SK-N-SH (cell line): ENCODE data around the gene RHOT2. TPM values are rescaled to one million over a fixed set of nuclear protein-coding genes. Genes with fewer than 3 reads are reported as not detected.
A peak's percentile ranks its signal among the peaks of the same experiment; 100 is the strongest.

Experiments used
- CTCF ChIA-PET: fragments of 300-600, 350-600 bp; formaldehyde crosslinking; extraction: SDS; loops from one replicate; lab custom pipeline; 2021; lab: Yijun Ruan, JAX
- POLR2A ChIA-PET: fragments of 350-600 bp; sonication (Branson Sonifier 250); formaldehyde crosslinking; extraction: SDS; loops from one replicate; lab custom pipeline; 2020; ENCODE audit warnings: antibody characterized with exemption, inconsistent platforms; lab: Yijun Ruan, JAX
- DNase-seq: peaks from one replicate; pipeline ENCODE4 v3.0.0; 2012
- H2AFZ ChIP-seq: fragments of 200-600 bp; sonication (generic); 2 replicates; pipeline ENCODE4 v1.8.1; 2016; ENCODE audit warnings: antibody characterized with exemption, mild to moderate bottlenecking, low read depth
- H3F3A ChIP-seq: fragments of 200-600 bp; sonication (generic); replicated peaks from 2 replicates; pipeline ENCODE3; 2016; ENCODE audit warnings: antibody characterized with exemption, mild to moderate bottlenecking; ENCODE audit not compliant: insufficient read depth
- H3K27ac ChIP-seq, 2 experiments: fragments of 200-500 bp in 1 of 2; fragments of 200-600 bp in 1 of 2; sonication (Bioruptor generic) in 1 of 2; sonication (generic), shearing (Covaris generic) in 1 of 2; 2 replicates each; pipeline versions ENCODE4 v1.5.1 to v1.6.1; 2014 to 2016; ENCODE audit warnings: low read depth in 2 of 2, inconsistent platforms in 1 of 2, low read length in 1 of 2, mild to moderate bottlenecking in 1 of 2, mixed read lengths in 1 of 2
- H3K27me3 ChIP-seq: fragments of 200-600 bp; sonication (generic), shearing (Covaris generic); 2 replicates; pipeline ENCODE4 v1.6.1; 2016; ENCODE audit warnings: mixed run types; ENCODE audit not compliant: insufficient read depth
- H3K36me3 ChIP-seq, 2 experiments: fragments of 200-500 bp in 1 of 2; fragments of 200-600 bp in 1 of 2; sonication (Bioruptor generic) in 1 of 2; sonication (generic) in 1 of 2; replicated peaks in 1 of 2; 2 replicates each; pipeline versions ENCODE3 to v1.5.1; 2014 to 2016; ENCODE audit warnings: low read length in 1 of 2, mild to moderate bottlenecking in 1 of 2; ENCODE audit not compliant: insufficient read depth in 2 of 2, control insufficient read depth in 1 of 2
- H3K4me1 ChIP-seq, 2 experiments: fragments of 200-500 bp in 1 of 2; fragments of 200-600 bp in 1 of 2; sonication (Bioruptor generic) in 1 of 2; sonication (generic), shearing (Covaris generic) in 1 of 2; 2 replicates each; pipeline versions ENCODE4 v1.5.1 to v1.6.1; 2014 to 2016; ENCODE audit warnings: low read depth in 1 of 2, low read length in 1 of 2, mixed run types in 1 of 2; ENCODE audit not compliant: insufficient read depth in 2 of 2, control insufficient read depth in 1 of 2
- H3K4me2 ChIP-seq: fragments of 200-600 bp; sonication (generic), shearing (Covaris generic); 2 replicates; pipeline ENCODE4 v1.6.1; 2017; ENCODE audit warnings: mixed run types
- H3K4me3 ChIP-seq, 2 experiments: fragments of 200-500 bp in 1 of 2; fragments of 200-600 bp in 1 of 2; sonication (Bioruptor generic) in 1 of 2; sonication (generic), shearing (Covaris generic) in 1 of 2; 2 replicates each; pipeline versions ENCODE4 v1.5.1 to v1.8.1; 2014 to 2016; ENCODE audit warnings: low read depth in 2 of 2, inconsistent platforms in 1 of 2, low read length in 1 of 2, mild to moderate bottlenecking in 1 of 2, mixed read lengths in 1 of 2, moderate library complexity in 1 of 2
- H3K79me2 ChIP-seq: fragments of 200-600 bp; sonication (generic); 2 replicates; pipeline ENCODE4 v1.8.1; 2017; ENCODE audit warnings: mild to moderate bottlenecking; ENCODE audit not compliant: insufficient read depth
- H3K9ac ChIP-seq: fragments of 200-600 bp; sonication (generic); 2 replicates; pipeline ENCODE4 v1.6.1; 2017; ENCODE audit warnings: mixed run types
- H3K9me2 ChIP-seq: fragments of 200-600 bp; sonication (generic); 2 replicates; pipeline ENCODE4 v1.6.1; 2017; ENCODE audit warnings: mixed run types
- H3K9me3 ChIP-seq: fragments of 200-600 bp; sonication (generic); 2 replicates; pipeline ENCODE4 v1.6.1; 2017; ENCODE audit warnings: mixed run types, mild to moderate bottlenecking, moderate library complexity
- H4K20me1 ChIP-seq: fragments of 200-600 bp; sonication (generic); 2 replicates; pipeline ENCODE4 v1.6.1; 2017; ENCODE audit warnings: mild to moderate bottlenecking, mixed run types; ENCODE audit not compliant: insufficient read depth
- CHD2 ChIP-seq: fragments of 150-350 bp; IDR thresholded peaks from 2 replicates; pipeline ENCODE4 v1.6.1; 2018; ENCODE audit warnings: low read length; ENCODE audit not compliant: partially characterized antibody
- CTCF ChIP-seq: fragments of 200-600 bp; sonication (generic); IDR thresholded peaks from 2 replicates; pipeline ENCODE4 v1.6.1; 2017; ENCODE audit warnings: antibody characterized with exemption, mild to moderate bottlenecking, moderate library complexity
- EP300 ChIP-seq, 2 experiments: IDR thresholded peaks; 2 replicates each; pipeline versions ENCODE4 v1.4.0 to v1.6.1; 2012; ENCODE audit warnings: borderline replicate concordance in 1 of 2, low read depth in 1 of 2, low read length in 1 of 2
- GABPA ChIP-seq: IDR thresholded peaks from 2 replicates; pipeline ENCODE4 v1.4.0; 2012; ENCODE audit warnings: low read depth, mild to moderate bottlenecking
- GATA2 ChIP-seq: sonication (generic); formaldehyde crosslinking; IDR thresholded peaks from 2 replicates; pipeline ENCODE4 v1.5.0; 2020; ENCODE audit warnings: mild to moderate bottlenecking, missing genetic modification reagents
- NFIC ChIP-seq: IDR thresholded peaks from 2 replicates; pipeline ENCODE4 v1.4.0; 2012; ENCODE audit warnings: borderline replicate concordance
- RXRA ChIP-seq: IDR thresholded peaks from 2 replicates; pipeline ENCODE4 v1.4.0; 2012; ENCODE audit warnings: low read depth, mild to moderate bottlenecking, borderline replicate concordance
- SIN3A ChIP-seq: IDR thresholded peaks from 2 replicates; pipeline ENCODE4 v1.6.1; 2012; ENCODE audit warnings: low read depth, mild to moderate bottlenecking, low read length, moderate library complexity, borderline replicate concordance
- YY1 ChIP-seq: IDR thresholded peaks from 2 replicates; pipeline ENCODE4 v1.4.0; 2012; ENCODE audit warnings: low read depth, mild to moderate bottlenecking
- WGBS: methylation state at CpG from one replicate; pipeline ENCODE4 v1.1.6; 2017; ENCODE audit warnings: low lambda C conversion rate; 5-methylcytosine and 5-hydroxymethylcytosine counted together
- polyA plus RNA-seq, 3 experiments: library from polyadenylated mRNA; depleted of rRNA; stranded (reverse); fragments of >200 nt; gene quantifications; 2 replicates each; pipeline ENCODE4 v1.2.3, GENCODE V29; 2012

RHOT2 gene
- polyA plus RNA-seq, 1 of the 3 experiments (the other 2 are of a cell fraction) = 229 TPM

GRCh38 chr16:715477-716199 is 47.7 kb downstream of the RHOT2 start:
- peaks cover 0 to 4% of the 10 kb centered on the region in 2 experiments for H3K36me3 ChIP-seq
- WGBS = 10% methylated on average over 4 of the region's 74 CpGs
- peak overlapping the region; percentile 56 to 91; a peak in 3 of 4 replicates for H3K27ac ChIP-seq
- H3K9ac ChIP-seq = peak overlapping the region; percentile 67
- H3F3A ChIP-seq = peaks cover 30% of the 10 kb centered on the region
- no peaks in the 10 kb centered on the region for H3K27me3 ChIP-seq
- peak overlapping the region; percentile 66 to 70 for H3K4me3 ChIP-seq
- H3K9me3 ChIP-seq = no peaks in the 10 kb centered on the region
- ChIA-PET POLR2A (interaction anchor here (1.1 to 2.6 kb wide), 7 partner anchors 9 to 68 kb away, joined by 3 to 13 read pairs (median 4); partner anchors contain the start of gene CCDC78), CTCF (interaction anchor here (0.6 to 22.4 kb wide), 10 partner anchors 11 to 69 kb away, joined by 3 to 358 read pairs (median 9); partner anchors contain the start of genes ANTKMT, CCDC78, CHTF18 and CIAO3)
- peak; percentile 81 for DNase-seq
- peaks cover 12% of the 10 kb centered on the region; the same call in 1 of the 2 replicates for H4K20me1 ChIP-seq
- 0 out of 2 replicates have a peak, but pooled peaks cover 2% of the 10 kb centered on the region for H3K79me2 ChIP-seq
- TF ChIP-seq YY1 = no peak
- no peak for TF ChIP-seq GATA2 (CRISPR knock-in tag)
- TF ChIP-seq CTCF = peak; percentile 28
- no peak for TF ChIP-seq NFIC
- TF ChIP-seq SIN3A = peak; percentile 10; the same call in 1 of the 2 replicates
- H3K9me2 ChIP-seq = no peaks in the 10 kb centered on the region
- no peak overlapping the region for H2AFZ ChIP-seq
- peak overlapping the region; percentile 93 for H3K4me2 ChIP-seq
- H3K4me1 ChIP-seq = peaks cover 18 to 47% of the 10 kb centered on the region in 2 experiments; a peak in 3 of 4 replicates

GRCh38 chr16:716200-716568 is 48.3 kb downstream of the RHOT2 start:
- 20% methylated on average over 1 of the region's 12 CpGs for WGBS
- Histone ChIP-seq H4K20me1 (peaks cover 12% of the 10 kb centered on the region; the same call in 1 of the 2 replicates), H3F3A (peaks cover 28% of the 10 kb centered on the region), H3K9ac (peak overlapping the region; percentile 67; the same call in 1 of the 2 replicates), H3K79me2 (0 out of 2 replicates have a peak, but pooled peaks cover 2% of the 10 kb centered on the region), H3K27me3 (no peaks in the 10 kb centered on the region), H3K4me1 (peaks cover 13 to 43% of the 10 kb centered on the region in 2 experiments; a peak in 3 of 4 replicates), H3K4me3 (peak overlapping the region; percentile 66 to 70), H3K4me2 (peak overlapping the region; percentile 93), H3K27ac (peak overlapping the region; percentile 56 to 91; a peak in 3 of 4 replicates), H3K9me2 (no peaks in the 10 kb centered on the region), H2AFZ (no peak overlapping the region), H3K36me3 (peaks cover 0 to 4% of the 10 kb centered on the region in 2 experiments), H3K9me3 (no peaks in the 10 kb centered on the region)
- DNase-seq = peak; percentile 86
- ChIA-PET POLR2A (interaction anchor here (0.7 to 2.6 kb wide), 8 partner anchors 9 to 68 kb away, joined by 3 to 13 read pairs (median 4); partner anchors contain the start of genes CCDC78 and CIAO3), CTCF (interaction anchor here (0.6 to 22.4 kb wide), 10 partner anchors 11 to 68 kb away, joined by 3 to 358 read pairs (median 9); partner anchors contain the start of genes ANTKMT, CCDC78, CHTF18 and CIAO3)
- TF ChIP-seq EP300 (IDR thresholded peaks at IDR 0.05; ENCODE audit: borderline replicate concordance in 1 of 2, low read depth in 1 of 2, low read length in 1 of 2) = peak in 1 of 2 experiments; percentile 40; a peak in 2 of 4 replicates
- TF ChIP-seq CHD2 = peak; percentile 65
- TF ChIP-seq NFIC = peak; percentile 23
- no peak for TF ChIP-seq RXRA
- no peak for TF ChIP-seq GABPA
- no peak for TF ChIP-seq GATA2 (CRISPR knock-in tag)
